Hepatocyte (in vitro differentiated cells): Measurements from ENCODE around the gene ADRM1. TPM values are rescaled to one million over a fixed set of nuclear protein-coding genes. Genes with fewer than 3 reads are reported as not detected.

ENCODE experiments used
- DNase-seq: peaks from one replicate; pipeline ENCODE4 v3.0.0-alpha.2; 2016; ENCODE audit warnings: low spot score
- H2AFZ ChIP-seq: fragments of 200-600 bp; sonication (generic); 2 replicates; pipeline ENCODE4 v1.6.0; 2016; ENCODE audit warnings: antibody characterized with exemption, mild to moderate bottlenecking
- H3K27ac ChIP-seq: fragments of 200-600 bp; sonication (generic); 2 replicates; pipeline ENCODE4 v1.5.1; 2016; ENCODE audit warnings: mild to moderate bottlenecking
- H3K27me3 ChIP-seq: fragments of 200-600 bp; sonication (generic); 2 replicates; pipeline ENCODE4 v1.6.1; 2016
- H3K36me3 ChIP-seq: fragments of 200-600 bp; sonication (generic); replicated peaks from 2 replicates; pipeline ENCODE4 v1.5.1; 2016; ENCODE audit warnings: low read depth; ENCODE audit not compliant: insufficient read depth
- H3K4me1 ChIP-seq: fragments of 200-600 bp; sonication (generic); 2 replicates; pipeline ENCODE4 v1.5.1; 2016; ENCODE audit warnings: mild to moderate bottlenecking, moderate library complexity; ENCODE audit not compliant: insufficient read depth
- H3K4me2 ChIP-seq: fragments of 200-600 bp; sonication (generic); 2 replicates; pipeline ENCODE4 v1.6.0; 2016
- H3K4me3 ChIP-seq: fragments of 200-600 bp; sonication (generic); 2 replicates; pipeline ENCODE4 v1.5.1; 2016; ENCODE audit warnings: mild to moderate bottlenecking
- H3K79me2 ChIP-seq: fragments of 200-600 bp; sonication (generic); 2 replicates; pipeline ENCODE4 v1.6.0; 2017; ENCODE audit warnings: mild to moderate bottlenecking
- H3K9me2 ChIP-seq: fragments of 200-600 bp; sonication (generic); replicated peaks from 2 replicates; pipeline ENCODE4 v1.6.0; 2017; ENCODE audit warnings: mild to moderate bottlenecking; ENCODE audit not compliant: insufficient read depth
- H3K9me3 ChIP-seq: fragments of 200-600 bp; sonication (generic); 2 replicates; pipeline ENCODE4 v1.5.1; 2016; ENCODE audit warnings: low read depth, mild to moderate bottlenecking
- H4K20me1 ChIP-seq: fragments of 200-600 bp; sonication (generic); 2 replicates; pipeline ENCODE4 v1.6.0; 2016; ENCODE audit warnings: mild to moderate bottlenecking; ENCODE audit not compliant: insufficient read depth, poor library complexity, severe bottlenecking
- CTCF ChIP-seq: fragments of 200-600 bp; sonication (generic); IDR thresholded peaks from 2 replicates; pipeline ENCODE4 v1.5.1; 2016; ENCODE audit warnings: antibody characterized with exemption, mild to moderate bottlenecking; ENCODE audit not compliant: poor library complexity
- EZH2 ChIP-seq: fragments of 200-600 bp; sonication (generic); IDR thresholded peaks from 2 replicates; pipeline ENCODE4 v1.6.1; 2016; ENCODE audit warnings: antibody characterized with exemption, mild to moderate bottlenecking, borderline replicate concordance
- EZH2phosphoT487 ChIP-seq: fragments of 200-600 bp; sonication (generic); IDR thresholded peaks from one replicate; pipeline ENCODE4 v1.6.1; 2018; ENCODE audit warnings: antibody characterized with exemption, mild to moderate bottlenecking, low read depth, moderate library complexity; ENCODE audit not compliant: unreplicated experiment, severe bottlenecking
- WGBS: methylation state at CpG from one replicate; pipeline ENCODE4 v1.1.6; 2016; ENCODE audit warnings: low lambda C conversion rate; ENCODE audit errors: missing lambda C conversion rate; 5-methylcytosine and 5-hydroxymethylcytosine counted together
- polyA plus RNA-seq: library from polyadenylated mRNA; unstranded; fragments of >200 nt; fragmentation: Nextera tagmentation; extraction: Ambion mirVana; gene quantifications from 2 replicates; pipeline ENCODE4 v1.2.1, GENCODE V29; 2016
- total RNA-seq: library from RNA; depleted of rRNA; stranded (reverse); fragments of >200 nt; gene quantifications from 2 replicates; pipeline ENCODE4 v1.2.3, GENCODE V29; 2014

ADRM1 gene
- total and polyA plus RNA-seq, 2 experiments from 2014 or later = 103 to 144 TPM

- no peak for TF ChIP-seq EZH2
- no peak for TF ChIP-seq CTCF
- TF ChIP-seq EZH2phosphoT487 = no peak
- Histone ChIP-seq H3K9me2 (no peaks in the 10 kb centered on the region), H3K4me1 (no peaks in the 10 kb centered on the region), H4K20me1 (no peaks in the 10 kb centered on the region), H2AFZ (no peak overlapping the region), H3K79me2 (no peaks in the 10 kb centered on the region), H3K36me3 (no peaks in the 10 kb centered on the region), H3K4me3 (no peak overlapping the region), H3K9me3 (no peaks in the 10 kb centered on the region), H3K4me2 (no peak overlapping the region), H3K27me3 (no peaks in the 10 kb centered on the region), H3K27ac (no peak overlapping the region)
- DNase-seq = no peak
- 98% methylated on average over 21 of the region's 26 CpGs for WGBS
Measured at GRCh38 chr20:62328684-62329388, 26.0 kb downstream of the ADRM1 start.

- Histone ChIP-seq H2AFZ (no peak overlapping the region), H3K27me3 (no peaks in the 10 kb centered on the region), H3K79me2 (no peaks in the 10 kb centered on the region), H3K27ac (no peak overlapping the region), H3K9me3 (no peaks in the 10 kb centered on the region), H3K9me2 (no peaks in the 10 kb centered on the region), H3K36me3 (no peaks in the 10 kb centered on the region), H4K20me1 (no peaks in the 10 kb centered on the region), H3K4me3 (no peak overlapping the region), H3K4me1 (no peaks in the 10 kb centered on the region), H3K4me2 (no peak overlapping the region)
- TF ChIP-seq EZH2phosphoT487 = no peak
- TF ChIP-seq EZH2 = no peak
- no peak for TF ChIP-seq CTCF
- 97% methylated on average over 37 of the region's 37 CpGs for WGBS
- no peak for DNase-seq
Measured at GRCh38 chr20:62329389-62330377, 26.9 kb downstream of the ADRM1 start.

GRCh38 chr20:62330576-62331317 lies 27.9 kb downstream of the ADRM1 start:
- Histone ChIP-seq H4K20me1 (no peaks in the 10 kb centered on the region), H3K36me3 (no peaks in the 10 kb centered on the region)
- 96% methylated on average over 28 of the region's 46 CpGs for WGBS

More at GRCh38 chr20:62330576-62331317, 27.9 kb downstream of the ADRM1 start:
- Histone ChIP-seq H3K4me1 (no peaks in the 10 kb centered on the region), H3K27me3 (no peaks in the 10 kb centered on the region), H3K9me2 (no peaks in the 10 kb centered on the region), H3K9me3 (no peaks in the 10 kb centered on the region), H3K27ac (no peak overlapping the region), H2AFZ (no peak overlapping the region), H3K79me2 (no peaks in the 10 kb centered on the region), H3K4me3 (no peak overlapping the region), H3K4me2 (no peak overlapping the region)
- TF ChIP-seq CTCF (no peak), EZH2 (no peak), EZH2phosphoT487 (no peak)
- no peak for DNase-seq
